A549 (cell line): ENCODE data around the gene HOXD9. TPM values are rescaled to one million over a fixed set of nuclear protein-coding genes. Genes with fewer than 3 reads are reported as not detected.

Experiments
- ATAC-seq, 2 experiments: fragments of 200-7000 bp in 1 of 2; fragments of >200 bp in 1 of 2; cut with Nextera tagmentation in 1 of 2; cut with Tn5 transposase in 1 of 2; 3 replicates each; pipeline versions ENCODE4 v1.8.0 to v1.9.1; 2018 to 2020; ENCODE audit warnings: mild to moderate bottlenecking in 1 of 2, moderate library complexity in 1 of 2
- CTCF ChIA-PET: fragments of 300-600 bp; sonication (Branson Sonifier 250); formaldehyde crosslinking; extraction: SDS; loops from one replicate; lab custom pipeline; 2021; ENCODE audit warnings: antibody characterized with exemption, inconsistent platforms; lab: Yijun Ruan, JAX
- POLR2A ChIA-PET: fragments of 350-600 bp; formaldehyde crosslinking; extraction: SDS; loops from one replicate; lab custom pipeline; 2021; ENCODE audit warnings: antibody characterized with exemption, inconsistent platforms; lab: Yijun Ruan, JAX
- DNase-seq, 2 experiments: peaks; one replicate each; pipeline versions ENCODE4 v3.0.0 to v3.0.0-alpha.2; 2011 to 2016; ENCODE audit warnings: low read depth in 1 of 2, low spot score in 1 of 2
- FAIRE-seq: peaks from 2 replicates; lab custom pipeline; 2011; peaks lifted over from hg19 to GRCh38; lab: Jason Lieb, UNC
- H3K27ac ChIP-seq, 2 experiments: fragments of >200 bp; sonication (Bioruptor Twin); formaldehyde crosslinking; 3 replicates each; pipeline ENCODE4 v1.5.1; 2016 to 2017
- H3K4me1 ChIP-seq: fragments of >200 bp; sonication (Bioruptor Twin); formaldehyde crosslinking; 3 replicates; pipeline ENCODE4 v1.6.1; 2016
- H3K4me2 ChIP-seq: fragments of >200 bp; sonication (Bioruptor Twin); formaldehyde crosslinking; 3 replicates; pipeline ENCODE4 v1.6.1; 2016
- H3K4me3 ChIP-seq: fragments of >200 bp; sonication (Bioruptor Twin); formaldehyde crosslinking; 3 replicates; pipeline ENCODE4 v1.5.1; 2016
- H3K9me3 ChIP-seq: fragments of >200 bp; sonication (Bioruptor Twin); formaldehyde crosslinking; 3 replicates; pipeline ENCODE4 v1.6.1; 2016
- BCL3 ChIP-seq: fragments of >200 bp; sonication (Bioruptor Twin); formaldehyde crosslinking; IDR thresholded peaks from 3 replicates; pipeline ENCODE4 v1.6.1; 2016
- BHLHE40 ChIP-seq: IDR thresholded peaks from 2 replicates; pipeline ENCODE4 v1.6.1; 2012; ENCODE audit warnings: low read depth, low read length, inconsistent platforms
- CBX8 ChIP-seq: fragments of 200-600 bp; sonication (generic); IDR thresholded peaks from 2 replicates; pipeline ENCODE4 v1.6.1; 2016
- CHD4 ChIP-seq: fragments of 200-600 bp; sonication (generic); IDR thresholded peaks from 2 replicates; pipeline ENCODE4 v1.6.1; 2016; ENCODE audit warnings: antibody characterized with exemption, mild to moderate bottlenecking, borderline replicate concordance
- CTCF ChIP-seq: fragments of >200 bp; sonication (Bioruptor Twin); formaldehyde crosslinking; IDR thresholded peaks from 3 replicates; pipeline ENCODE4 v1.5.1; 2016
- EHF ChIP-seq: fragments of 250-450 bp; sonication (Bioruptor Pico); IDR thresholded peaks from 2 replicates; pipeline ENCODE4 v1.5.0; 2020; ENCODE audit warnings: mild to moderate bottlenecking
- ESRRA ChIP-seq: fragments of 150-350 bp; IDR thresholded peaks from 2 replicates; pipeline ENCODE4 v1.6.1; 2014; ENCODE audit warnings: mild to moderate bottlenecking, low read length, borderline replicate concordance
- FOSB ChIP-seq: fragments of 250-450 bp; sonication (Bioruptor Pico); IDR thresholded peaks from 2 replicates; pipeline ENCODE4 v1.5.0; 2020; ENCODE audit warnings: mild to moderate bottlenecking, moderate library complexity
- FOXS1 ChIP-seq: fragments of 250-450 bp; sonication (Bioruptor Pico); IDR thresholded peaks from 2 replicates; pipeline ENCODE4 v1.5.0; 2020; ENCODE audit warnings: mild to moderate bottlenecking, moderate library complexity
- HDAC2 ChIP-seq: fragments of 200-600 bp; sonication (generic); IDR thresholded peaks from 2 replicates; pipeline ENCODE4 v1.6.1; 2016
- HOXA7 ChIP-seq: fragments of 250-450 bp; sonication (Bioruptor Pico); IDR thresholded peaks from 2 replicates; pipeline ENCODE4 v1.5.0; 2020; ENCODE audit warnings: mild to moderate bottlenecking, moderate library complexity
- HOXB5 ChIP-seq: fragments of 250-450 bp; sonication (Bioruptor Pico); IDR thresholded peaks from 2 replicates; pipeline ENCODE4 v1.5.0; 2020; ENCODE audit warnings: mild to moderate bottlenecking, moderate library complexity
- JUN ChIP-seq, 2 experiments: fragments of >200 bp; sonication (Bioruptor Twin); formaldehyde crosslinking; IDR thresholded peaks; 2 replicates in 1 of 2; 3 replicates in 1 of 2; pipeline ENCODE4 v1.6.1; 2016 to 2017
- JUNB ChIP-seq: fragments of >200 bp; sonication (Bioruptor Twin); formaldehyde crosslinking; IDR thresholded peaks from 2 replicates; pipeline ENCODE4 v1.6.1; 2016
- KDM5A ChIP-seq: fragments of 200-600 bp; sonication (generic); IDR thresholded peaks from 2 replicates; pipeline ENCODE4 v1.6.1; 2016; ENCODE audit warnings: antibody characterized with exemption, mild to moderate bottlenecking
- MAZ ChIP-seq: fragments of 150-350 bp; IDR thresholded peaks from 2 replicates; pipeline ENCODE4 v1.6.1; 2014; ENCODE audit warnings: antibody characterized with exemption, low read depth, low read length, borderline replicate concordance
- MYC ChIP-seq: IDR thresholded peaks from 2 replicates; pipeline ENCODE4 v1.6.1; 2012; ENCODE audit warnings: mild to moderate bottlenecking, inconsistent platforms, low read length, improper control_type of control experiment, borderline replicate concordance
- PHF8 ChIP-seq: fragments of 200-600 bp; sonication (generic); IDR thresholded peaks from 2 replicates; pipeline ENCODE4 v1.6.1; 2016; ENCODE audit warnings: low read depth, mild to moderate bottlenecking, antibody characterized with exemption, moderate library complexity, borderline replicate concordance
- POLR2A ChIP-seq: IDR thresholded peaks from 2 replicates; pipeline ENCODE4 v1.6.1; 2012; ENCODE audit warnings: mild to moderate bottlenecking, low read length
- POLR2AphosphoS2 ChIP-seq: conservative IDR thresholded peaks from 2 replicates; pipeline ENCODE4 v1.6.1; 2012; ENCODE audit warnings: low read length, improper control_type of control experiment, inconsistent platforms
- RAD21 ChIP-seq, 2 experiments: fragments of >200 bp in 1 of 2; sonication (Bioruptor Twin) in 1 of 2; formaldehyde crosslinking in 1 of 2; IDR thresholded peaks in 1 of 2; conservative IDR thresholded peaks in 1 of 2; 2 replicates in 1 of 2; 3 replicates in 1 of 2; pipeline ENCODE4 v1.6.1; 2012 to 2018; ENCODE audit warnings: inconsistent platforms in 1 of 2
- RARB ChIP-seq: fragments of 250-450 bp; sonication (Bioruptor Pico); IDR thresholded peaks from 2 replicates; pipeline ENCODE4 v1.8.0; 2021; ENCODE audit warnings: mild to moderate bottlenecking, moderate library complexity
- RNF2 ChIP-seq: fragments of 200-600 bp; sonication (generic); IDR thresholded peaks from 2 replicates; pipeline ENCODE4 v1.6.1; 2016; ENCODE audit warnings: low read depth, mild to moderate bottlenecking, antibody characterized with exemption, moderate library complexity, borderline replicate concordance
- ZC3H11A ChIP-seq: fragments of 450-650 bp; IDR thresholded peaks from 2 replicates; pipeline ENCODE4 v1.6.1; 2014; ENCODE audit warnings: antibody characterized with exemption, mild to moderate bottlenecking
- WGBS: methylation state at CpG from one replicate; pipeline ENCODE4 v1.1.6; 2017; ENCODE audit errors: missing lambda C conversion rate; 5-methylcytosine and 5-hydroxymethylcytosine counted together
- polyA plus RNA-seq, 4 experiments: library from polyadenylated mRNA; depleted of rRNA in 3 of 4; stranded (reverse); fragments of >200 nt; fragmentation: RNase III in 1 of 4; extraction: RNeasy Plus Mini Kit Qiagen cat#74134 plus additional on column Dnase treatment in 1 of 4; gene quantifications; 2 replicates in 3 of 4; 3 replicates in 1 of 4; pipeline ENCODE4 v1.2.3, GENCODE V29; 2011 to 2017
- TF ChIP-seq, protein P1 (sequence below): fragments of 450-650 bp; IDR thresholded peaks from 2 replicates; pipeline ENCODE4 v1.6.1; 2014; ENCODE audit warnings: antibody characterized with exemption
- TF ChIP-seq, protein P2 (sequence below): fragments of 150-350 bp; IDR thresholded peaks from 2 replicates; pipeline ENCODE4 v1.6.1; 2014; ENCODE audit warnings: low read depth, mild to moderate bottlenecking, low read length

Gene HOXD9
- polyA plus RNA-seq, 2 of the 4 experiments (the other 2 are of a cell fraction), result 0.45 to 1.0 TPM

DNA sequence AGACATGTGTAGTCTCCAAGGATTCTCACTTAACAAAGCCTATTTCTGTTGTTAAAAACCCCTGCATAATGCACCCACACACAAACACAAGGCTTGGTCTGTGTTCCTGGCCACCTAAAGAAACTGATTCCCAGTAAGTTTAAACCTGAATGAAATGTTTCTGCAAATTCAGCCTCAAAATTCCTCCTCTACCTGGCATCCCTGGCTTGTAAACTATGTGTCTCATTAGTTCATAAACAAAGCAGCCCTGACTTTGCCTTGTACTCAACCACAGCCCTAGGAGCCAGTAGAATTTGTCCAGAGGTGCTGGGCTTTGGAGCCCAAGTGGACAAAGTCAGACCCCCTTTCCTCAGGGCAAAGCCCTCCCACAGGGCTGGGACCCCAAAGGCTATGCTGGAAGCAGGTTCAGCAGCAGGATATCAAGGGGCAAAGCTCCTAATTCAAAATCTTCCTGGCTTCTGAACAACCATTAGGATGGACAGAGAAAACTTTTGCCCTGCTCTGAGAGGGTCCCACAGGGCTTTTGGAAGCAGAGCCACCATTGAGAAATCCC, 32.6 kb upstream of the HOXD9 start:
- ChIA-PET POLR2A (no interaction called here), CTCF (interaction anchor here (2.3 kb wide), 1 partner anchor 10 kb away, joined by 13 read pairs; no protein-coding TSS in a partner anchor)
- no peaks in the 10 kb centered on the region for H3K9me3 ChIP-seq
- H3K4me3 ChIP-seq, result no peak overlapping the region
- TF ChIP-seq FOXS1 (CRISPR knock-in tag) (no peak), HOXA7 (no peak), CTCF (no peak), EHF (CRISPR knock-in tag) (no peak), RARB (no peak), KDM5A (no peak), MAZ (no peak), BHLHE40 (no peak), CBX8 (no peak), HOXB5 (CRISPR knock-in tag) (no peak), ESRRA (no peak), BCL3 (no peak), CHD4 (no peak), JUN (IDR thresholded peaks at IDR 0.05) (no peak), HDAC2 (no peak), JUNB (no peak), POLR2A (no peak), POLR2AphosphoS2 (no peak)
- TF ChIP-seq, protein P1, sequence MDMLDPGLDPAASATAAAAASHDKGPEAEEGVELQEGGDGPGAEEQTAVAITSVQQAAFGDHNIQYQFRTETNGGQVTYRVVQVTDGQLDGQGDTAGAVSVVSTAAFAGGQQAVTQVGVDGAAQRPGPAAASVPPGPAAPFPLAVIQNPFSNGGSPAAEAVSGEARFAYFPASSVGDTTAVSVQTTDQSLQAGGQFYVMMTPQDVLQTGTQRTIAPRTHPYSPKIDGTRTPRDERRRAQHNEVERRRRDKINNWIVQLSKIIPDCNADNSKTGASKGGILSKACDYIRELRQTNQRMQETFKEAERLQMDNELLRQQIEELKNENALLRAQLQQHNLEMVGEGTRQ, result no peak
- peaks cover 7% of the 10 kb centered on the region; the same call in 1 of the 3 replicates for H3K4me1 ChIP-seq
- DNase-seq, result no peak
- H3K4me2 ChIP-seq, result no peak overlapping the region
- FAIRE-seq, result no peak
- no peak for ATAC-seq
- H3K27ac ChIP-seq, result no peak overlapping the region

DNA sequence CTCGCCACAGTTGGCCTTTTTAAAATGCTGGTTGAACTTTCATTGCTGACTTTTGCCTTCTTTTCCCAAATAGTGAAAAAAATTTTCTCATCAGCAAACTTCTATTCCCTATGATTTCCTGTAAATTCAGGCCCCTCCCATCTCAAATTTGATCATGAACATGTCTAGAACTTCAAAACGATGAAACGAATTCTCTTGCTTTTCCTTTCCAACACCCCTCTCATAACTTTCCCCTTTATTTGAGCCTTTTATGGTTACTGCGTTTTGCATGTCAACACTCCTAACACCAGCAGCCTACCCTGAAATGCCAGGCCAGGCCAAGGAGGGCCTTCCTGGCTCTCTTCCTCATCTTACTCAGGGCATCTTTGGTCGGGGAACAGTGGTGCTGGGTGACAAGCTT, 31.7 kb upstream of the HOXD9 start:
- DNase-seq (no peak), FAIRE-seq (no peak), ATAC-seq (no peak)
- Histone ChIP-seq H3K4me2 (no peak overlapping the region), H3K4me1 (peaks cover 5% of the 10 kb centered on the region; the same call in 1 of the 3 replicates), H3K4me3 (no peak overlapping the region), H3K27ac (no peak overlapping the region), H3K9me3 (no peaks in the 10 kb centered on the region)
- TF ChIP-seq FOSB (CRISPR knock-in tag) (no peak), POLR2AphosphoS2 (no peak), RNF2 (no peak), ZC3H11A (no peak), JUN (IDR thresholded peaks at IDR 0.05) (no peak), RAD21 (conservative IDR thresholded peaks at IDR 0.05 in 1 of 2, IDR thresholded peaks at IDR 0.05 in 1 of 2) (no peak), POLR2A (no peak), PHF8 (no peak), MYC (no peak), RARB (no peak)
- TF ChIP-seq, protein P2, sequence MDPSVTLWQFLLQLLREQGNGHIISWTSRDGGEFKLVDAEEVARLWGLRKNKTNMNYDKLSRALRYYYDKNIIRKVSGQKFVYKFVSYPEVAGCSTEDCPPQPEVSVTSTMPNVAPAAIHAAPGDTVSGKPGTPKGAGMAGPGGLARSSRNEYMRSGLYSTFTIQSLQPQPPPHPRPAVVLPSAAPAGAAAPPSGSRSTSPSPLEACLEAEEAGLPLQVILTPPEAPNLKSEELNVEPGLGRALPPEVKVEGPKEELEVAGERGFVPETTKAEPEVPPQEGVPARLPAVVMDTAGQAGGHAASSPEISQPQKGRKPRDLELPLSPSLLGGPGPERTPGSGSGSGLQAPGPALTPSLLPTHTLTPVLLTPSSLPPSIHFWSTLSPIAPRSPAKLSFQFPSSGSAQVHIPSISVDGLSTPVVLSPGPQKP, result no peak
- CTCF ChIA-PET, result interaction anchor here (1.4 to 2.2 kb wide), 3 partner anchors 11 to 401 kb away, joined by 4 to 8 read pairs (median 6); no protein-coding TSS in a partner anchor
- 60% methylated on average over 5 of the region's 5 CpGs for WGBS
- POLR2A ChIA-PET, result no interaction called here
